Measurements from ENCODE around the gene ERCC8.

Gene ERCC8

DNA sequence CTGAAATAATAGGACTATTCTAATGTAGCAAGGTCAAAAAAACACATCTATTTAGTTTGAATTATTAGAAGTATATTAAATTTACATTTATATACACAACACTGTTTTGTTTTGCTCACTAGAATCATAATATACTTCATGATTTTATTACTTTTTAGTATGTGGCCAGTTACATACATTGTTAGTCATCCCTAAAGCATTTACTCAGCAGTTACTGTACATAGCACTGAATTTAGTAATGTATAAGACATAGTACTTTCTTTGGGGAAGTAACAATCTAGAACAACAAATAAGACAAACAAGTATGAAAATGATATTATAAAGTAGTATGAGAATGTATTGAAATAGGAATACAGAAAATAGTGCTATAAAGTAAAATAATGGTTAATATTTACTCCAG is 28.2 kb downstream of the ERCC8 start:
- Histone ChIP-seq H3K9ac (ENCODE audit: low read depth, low read length) (no peak overlapping the region), H3K27ac (ENCODE audit: low read depth, low read length) (no peak overlapping the region), H3K4me3 (ENCODE audit: low read depth, low read length) (no peak overlapping the region), H3K9me3 (ENCODE audit: control insufficient read depth, insufficient read depth, low read length) (no peaks in the 10 kb centered on the region), H3K36me3 (ENCODE audit: control insufficient read depth, insufficient read depth, low read length) (peaks cover 26% of the 10 kb centered on the region), H3K27me3 (ENCODE audit: control insufficient read depth, insufficient read depth, low read length) (no peaks in the 10 kb centered on the region), H3K4me1 (ENCODE audit: control insufficient read depth, insufficient read depth, low read length) (no peaks in the 10 kb centered on the region)

DNA sequence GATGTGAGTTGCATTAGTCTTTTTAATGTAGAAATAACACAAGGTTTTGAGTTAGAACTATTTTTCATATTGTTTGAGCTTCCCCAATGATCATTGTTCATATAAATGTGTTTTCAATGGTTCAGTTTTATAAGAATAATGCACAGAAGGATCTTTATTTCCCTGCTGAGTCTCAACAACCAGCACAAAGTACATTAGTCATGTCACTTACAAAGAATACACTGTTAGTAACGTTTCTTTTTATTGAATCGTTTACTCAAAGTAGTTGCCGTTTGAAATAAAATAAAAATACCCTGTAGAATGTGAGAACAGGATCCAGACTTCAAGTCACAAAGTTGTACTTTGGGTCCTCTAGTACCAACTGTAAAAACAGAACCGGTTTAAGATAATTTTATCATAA is 41.5 kb downstream of the ERCC8 start:
- Histone ChIP-seq H3K9ac (ENCODE audit: low read depth, low read length) (no peak overlapping the region), H3K4me1 (ENCODE audit: control insufficient read depth, insufficient read depth, low read length) (peaks cover 6% of the 10 kb centered on the region; the same call in 1 of the 2 replicates), H3K27me3 (ENCODE audit: control insufficient read depth, insufficient read depth, low read length) (no peaks in the 10 kb centered on the region), H3K36me3 (ENCODE audit: control insufficient read depth, insufficient read depth, low read length) (peaks cover 14% of the 10 kb centered on the region; the same call in 1 of the 2 replicates), H3K27ac (ENCODE audit: low read depth, low read length) (no peak overlapping the region), H3K4me3 (ENCODE audit: low read depth, low read length) (no peak overlapping the region), H3K9me3 (ENCODE audit: control insufficient read depth, insufficient read depth, low read length) (no peaks in the 10 kb centered on the region)

DNA sequence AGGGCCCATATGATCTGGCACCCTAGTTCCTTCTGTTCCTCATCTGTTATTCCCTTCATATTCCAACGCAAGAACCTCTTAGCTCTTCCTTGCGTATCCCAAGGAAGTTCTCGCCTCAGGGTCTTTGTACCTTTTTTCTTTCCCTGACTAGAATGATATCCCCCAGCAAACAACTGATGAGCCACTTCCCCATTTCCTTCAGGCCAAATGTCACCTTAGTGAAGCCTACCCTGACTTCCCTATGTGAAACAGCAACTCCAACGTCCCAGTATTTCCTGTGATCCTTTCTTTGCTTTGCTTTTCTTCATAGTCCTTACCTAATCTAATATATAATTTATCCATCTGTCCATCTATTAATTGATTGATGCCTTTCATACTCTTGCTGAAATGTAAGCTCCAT is 47.9 kb downstream of the ERCC8 start:
- no peak overlapping the region for H3K27ac ChIP-seq (ENCODE audit: low read depth, low read length)
- no peak overlapping the region for H3K4me3 ChIP-seq (ENCODE audit: low read depth, low read length)
- no peak overlapping the region for H3K9ac ChIP-seq (ENCODE audit: low read depth, low read length)
- no peaks in the 10 kb centered on the region for H3K9me3 ChIP-seq (ENCODE audit: control insufficient read depth, insufficient read depth, low read length)
- no peaks in the 10 kb centered on the region for H3K27me3 ChIP-seq (ENCODE audit: control insufficient read depth, insufficient read depth, low read length)
- peaks cover 57% of the 10 kb centered on the region for H3K36me3 ChIP-seq (ENCODE audit: control insufficient read depth, insufficient read depth, low read length)
- H3K4me1 ChIP-seq (ENCODE audit: control insufficient read depth, insufficient read depth, low read length), result peaks cover 2% of the 10 kb centered on the region

GRCh38 chr5:60893521-60893920 is 51.3 kb downstream of the ERCC8 start:
- Histone ChIP-seq H3K4me1 (ENCODE audit: control insufficient read depth, insufficient read depth, low read length) (peaks cover 11% of the 10 kb centered on the region), H3K9ac (ENCODE audit: low read depth, low read length) (no peak overlapping the region), H3K36me3 (ENCODE audit: control insufficient read depth, insufficient read depth, low read length) (peaks cover 47% of the 10 kb centered on the region), H3K4me3 (ENCODE audit: low read depth, low read length) (no peak overlapping the region), H3K27ac (ENCODE audit: low read depth, low read length) (no peak overlapping the region), H3K27me3 (ENCODE audit: control insufficient read depth, insufficient read depth, low read length) (no peaks in the 10 kb centered on the region), H3K9me3 (ENCODE audit: control insufficient read depth, insufficient read depth, low read length) (no peaks in the 10 kb centered on the region)

- H3K27me3 ChIP-seq (ENCODE audit: control insufficient read depth, insufficient read depth, low read length), result no peaks in the 10 kb centered on the region
- no peaks in the 10 kb centered on the region for H3K9me3 ChIP-seq (ENCODE audit: control insufficient read depth, insufficient read depth, low read length)
- H3K36me3 ChIP-seq (ENCODE audit: control insufficient read depth, insufficient read depth, low read length), result peaks cover 29% of the 10 kb centered on the region
- peak overlapping the region; percentile 36 for H3K27ac ChIP-seq (ENCODE audit: low read depth, low read length)
- H3K4me3 ChIP-seq (ENCODE audit: low read depth, low read length), result no peak overlapping the region
- peaks cover 11% of the 10 kb centered on the region for H3K4me1 ChIP-seq (ENCODE audit: control insufficient read depth, insufficient read depth, low read length)
- no peak overlapping the region for H3K9ac ChIP-seq (ENCODE audit: low read depth, low read length)
Measured at GRCh38 chr5:60891667-60892066, 53.2 kb downstream of the ERCC8 start.

GRCh38 chr5:60888359-60889061 is 56.4 kb downstream of the ERCC8 start:
- Histone ChIP-seq H3K4me3 (ENCODE audit: low read depth, low read length) (no peak overlapping the region), H3K9ac (ENCODE audit: low read depth, low read length) (no peak overlapping the region), H3K36me3 (ENCODE audit: control insufficient read depth, insufficient read depth, low read length) (peaks cover 14% of the 10 kb centered on the region), H3K27ac (ENCODE audit: low read depth, low read length) (no peak overlapping the region), H3K4me1 (ENCODE audit: control insufficient read depth, insufficient read depth, low read length) (peaks cover 11% of the 10 kb centered on the region), H3K27me3 (ENCODE audit: control insufficient read depth, insufficient read depth, low read length) (no peaks in the 10 kb centered on the region), H3K9me3 (ENCODE audit: control insufficient read depth, insufficient read depth, low read length) (no peaks in the 10 kb centered on the region)

DNA sequence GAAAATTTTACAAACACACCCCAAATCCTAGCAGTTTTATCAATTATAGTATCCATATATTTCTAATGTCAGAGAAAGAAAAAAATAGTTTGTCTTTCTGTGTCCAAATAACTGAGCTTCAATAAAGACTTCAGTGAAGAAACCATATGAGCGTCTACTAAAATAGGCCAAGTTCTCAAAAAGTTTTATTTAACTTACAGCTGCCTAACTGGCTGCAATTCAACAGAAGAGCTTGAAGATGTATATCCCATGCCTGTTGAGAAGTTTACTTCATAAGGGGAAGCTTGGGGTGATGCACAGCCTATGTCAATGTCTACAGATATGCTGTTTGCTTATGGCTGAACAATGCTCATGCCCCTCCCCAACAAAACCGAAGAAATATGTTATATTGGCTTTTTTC is 57.1 kb downstream of the ERCC8 start:
- H3K4me1 ChIP-seq (ENCODE audit: control insufficient read depth, insufficient read depth, low read length), result peaks cover 11% of the 10 kb centered on the region
- peaks cover 6% of the 10 kb centered on the region; the same call in 1 of the 2 replicates for H3K36me3 ChIP-seq (ENCODE audit: control insufficient read depth, insufficient read depth, low read length)
- peaks cover 3% of the 10 kb centered on the region; the same call in 1 of the 2 replicates for H3K9me3 ChIP-seq (ENCODE audit: control insufficient read depth, insufficient read depth, low read length)
- no peaks in the 10 kb centered on the region for H3K27me3 ChIP-seq (ENCODE audit: control insufficient read depth, insufficient read depth, low read length)
- no peak overlapping the region for H3K4me3 ChIP-seq (ENCODE audit: low read depth, low read length)
- no peak overlapping the region for H3K27ac ChIP-seq (ENCODE audit: low read depth, low read length)
- H3K9ac ChIP-seq (ENCODE audit: low read depth, low read length), result no peak overlapping the region

DNA sequence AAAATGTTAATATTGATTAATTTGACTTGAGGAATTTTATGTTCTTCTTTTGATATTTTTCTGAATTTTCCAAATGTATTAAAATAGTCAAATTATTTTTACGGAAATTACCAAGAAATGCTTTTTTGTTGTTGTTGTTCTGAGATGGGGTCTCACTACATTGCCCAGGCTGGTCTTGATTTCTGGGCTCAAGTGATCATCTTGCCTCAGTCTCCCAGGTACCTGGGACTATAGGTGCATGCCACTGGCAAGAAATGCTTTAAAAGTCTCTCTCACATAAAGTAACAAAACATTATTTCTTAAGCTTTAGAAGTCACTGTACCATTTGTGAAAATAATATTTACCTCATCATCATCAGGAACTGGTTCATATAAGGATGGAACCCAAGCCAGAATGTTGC is 57.8 kb downstream of the ERCC8 start:
- H3K4me3 ChIP-seq (ENCODE audit: low read depth, low read length), result no peak overlapping the region
- no peak overlapping the region for H3K9ac ChIP-seq (ENCODE audit: low read depth, low read length)
- H3K27me3 ChIP-seq (ENCODE audit: control insufficient read depth, insufficient read depth, low read length), result no peaks in the 10 kb centered on the region
- no peaks in the 10 kb centered on the region for H3K36me3 ChIP-seq (ENCODE audit: control insufficient read depth, insufficient read depth, low read length)
- no peak overlapping the region for H3K27ac ChIP-seq (ENCODE audit: low read depth, low read length)
- peaks cover 8% of the 10 kb centered on the region for H3K9me3 ChIP-seq (ENCODE audit: control insufficient read depth, insufficient read depth, low read length)
- H3K4me1 ChIP-seq (ENCODE audit: control insufficient read depth, insufficient read depth, low read length), result peaks cover 10% of the 10 kb centered on the region

DNA sequence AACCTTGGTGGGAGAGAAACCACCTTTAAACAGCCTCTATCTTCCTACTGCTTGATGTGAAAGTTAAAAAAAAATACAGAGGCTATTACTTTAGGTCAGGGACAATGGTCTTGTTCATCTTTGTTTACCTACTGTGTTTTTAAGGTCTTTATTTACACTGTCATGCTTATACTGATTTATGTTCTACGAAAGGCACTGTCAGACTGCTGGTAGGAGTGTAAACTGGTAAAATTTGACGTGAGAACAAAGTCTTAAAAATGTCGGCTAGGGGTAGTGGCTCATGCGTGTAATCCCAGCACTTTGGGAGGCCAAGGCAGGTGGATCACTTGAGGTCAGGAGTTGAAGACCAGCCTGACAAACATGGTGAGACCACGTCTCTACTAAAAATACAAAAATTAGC is 58.7 kb downstream of the ERCC8 start:
- no peak overlapping the region for H3K4me3 ChIP-seq (ENCODE audit: low read depth, low read length)
- no peaks in the 10 kb centered on the region for H3K36me3 ChIP-seq (ENCODE audit: control insufficient read depth, insufficient read depth, low read length)
- H3K27ac ChIP-seq (ENCODE audit: low read depth, low read length), result no peak overlapping the region
- H3K9ac ChIP-seq (ENCODE audit: low read depth, low read length), result no peak overlapping the region
- H3K27me3 ChIP-seq (ENCODE audit: control insufficient read depth, insufficient read depth, low read length), result no peaks in the 10 kb centered on the region
- H3K4me1 ChIP-seq (ENCODE audit: control insufficient read depth, insufficient read depth, low read length), result peaks cover under 1% of the 10 kb centered on the region; the same call in 1 of the 2 replicates
- peaks cover 12% of the 10 kb centered on the region for H3K9me3 ChIP-seq (ENCODE audit: control insufficient read depth, insufficient read depth, low read length)

- no peaks in the 10 kb centered on the region for H3K4me1 ChIP-seq (ENCODE audit: control insufficient read depth, insufficient read depth, low read length)
- H3K36me3 ChIP-seq (ENCODE audit: control insufficient read depth, insufficient read depth, low read length), result no peaks in the 10 kb centered on the region
- no peaks in the 10 kb centered on the region for H3K27me3 ChIP-seq (ENCODE audit: control insufficient read depth, insufficient read depth, low read length)
- H3K9ac ChIP-seq (ENCODE audit: low read depth, low read length), result no peak overlapping the region
- H3K9me3 ChIP-seq (ENCODE audit: control insufficient read depth, insufficient read depth, low read length), result peaks cover 16% of the 10 kb centered on the region
- no peak overlapping the region for H3K27ac ChIP-seq (ENCODE audit: low read depth, low read length)
- H3K4me3 ChIP-seq (ENCODE audit: low read depth, low read length), result no peak overlapping the region
Measured at GRCh38 chr5:60883229-60883628, 61.6 kb downstream of the ERCC8 start.

DNA sequence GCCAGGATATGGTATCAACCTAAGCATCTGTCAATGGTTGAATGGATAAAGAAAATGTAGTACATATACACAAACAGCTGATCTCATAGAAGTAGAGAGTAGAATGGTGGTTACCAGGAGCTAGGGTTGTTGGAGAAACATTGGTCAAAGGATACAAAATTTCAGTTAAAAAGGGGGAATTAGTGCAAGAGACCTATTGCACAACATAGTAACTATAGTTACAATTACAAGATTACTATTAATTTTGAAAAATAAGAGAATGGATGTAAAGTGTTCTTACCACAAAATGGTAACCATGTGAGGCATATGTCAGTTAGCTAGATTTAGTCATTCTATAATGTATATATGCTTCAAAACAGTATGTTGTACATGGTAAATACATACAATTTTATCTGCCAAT is 72.0 kb downstream of the ERCC8 start:
- no peak overlapping the region for H3K9ac ChIP-seq (ENCODE audit: low read depth, low read length)
- no peak overlapping the region for H3K27ac ChIP-seq (ENCODE audit: low read depth, low read length)
- H3K4me3 ChIP-seq (ENCODE audit: low read depth, low read length), result no peak overlapping the region
- H3K27me3 ChIP-seq (ENCODE audit: control insufficient read depth, insufficient read depth, low read length), result no peaks in the 10 kb centered on the region
- peaks cover 6% of the 10 kb centered on the region; the same call in 1 of the 2 replicates for H3K9me3 ChIP-seq (ENCODE audit: control insufficient read depth, insufficient read depth, low read length)
- H3K4me1 ChIP-seq (ENCODE audit: control insufficient read depth, insufficient read depth, low read length), result no peaks in the 10 kb centered on the region
- H3K36me3 ChIP-seq (ENCODE audit: control insufficient read depth, insufficient read depth, low read length), result no peaks in the 10 kb centered on the region
